ENCODE results near the gene SLC2A8. TPM values are rescaled to one million over a fixed set of nuclear protein-coding genes. Genes with fewer than 3 reads are reported as not detected.

Gene SLC2A8
- total RNA-seq, 4 donors from 2014 or later: 23.7 to 40.2 (median 29.8) TPM

- WGBS, 2 donors (ENCODE audit: low coverage in 1 of 2): 79% methylated on average over 6 of the region's 8 CpGs; no CpG with 5 or more reads in 1 of the 2 donors
- H3K4me1 ChIP-seq: peaks cover 0 to 26% (median 0%) of the 10 kb centered on the region in 3 donors
- no peaks in the 10 kb centered on the region for H3K9me3 ChIP-seq
- no peaks in the 10 kb centered on the region for H3K27me3 ChIP-seq
- peaks cover 0 to 58% of the 10 kb centered on the region in 2 donors for H3K36me3 ChIP-seq
- TF ChIP-seq CTCF (IDR thresholded peaks at IDR 0.05): peak in 1 of 4 experiments; percentile 14
- TF ChIP-seq EP300 (IDR thresholded peaks at IDR 0.05): no peak
- no peak for TF ChIP-seq POLR2AphosphoS5 (IDR thresholded peaks at IDR 0.05)
- H3K4me3 ChIP-seq: no peak overlapping the region
- peak overlapping the region in 1 of 4 donors; percentile 70 for H3K27ac ChIP-seq
- ATAC-seq: no peak
Measured at GRCh38 chr9:127360250-127360649, 36.7 kb upstream of the SLC2A8 start.

- H3K27ac ChIP-seq: no peak overlapping the region
- 0 to 50% methylated on average over 1 to 2 of the region's 2 CpGs for WGBS, 2 donors (ENCODE audit: low coverage in 1 of 2)
- no peaks in the 10 kb centered on the region for H3K27me3 ChIP-seq
- TF ChIP-seq CTCF (IDR thresholded peaks at IDR 0.05) (peak in 1 of 4 experiments; percentile 11), POLR2AphosphoS5 (IDR thresholded peaks at IDR 0.05) (no peak)
- no peaks in the 10 kb centered on the region for H3K9me3 ChIP-seq
- H3K36me3 ChIP-seq: peaks cover 0 to 58% of the 10 kb centered on the region in 2 donors
- H3K4me1 ChIP-seq: peaks cover 0 to 26% (median 0%) of the 10 kb centered on the region in 3 donors
- ATAC-seq: no peak
- no peak overlapping the region for H3K4me3 ChIP-seq
Measured at GRCh38 chr9:127360829-127361228, 36.1 kb upstream of the SLC2A8 start.

- Histone ChIP-seq H3K4me3 (no peak overlapping the region), H3K27ac (no peak overlapping the region), H3K4me1 (peaks cover 0 to 26% (median 0%) of the 10 kb centered on the region in 3 donors), H3K9me3 (no peaks in the 10 kb centered on the region), H3K27me3 (no peaks in the 10 kb centered on the region), H3K36me3 (peaks cover 0 to 52% of the 10 kb centered on the region in 2 donors)
- WGBS, 2 donors (ENCODE audit: low coverage in 1 of 2): 85 to 94% methylated on average over 3 of the region's 3 CpGs
- ATAC-seq: no peak
- TF ChIP-seq EP300 (IDR thresholded peaks at IDR 0.05) (no peak), POLR2AphosphoS5 (IDR thresholded peaks at IDR 0.05) (no peak), POLR2A (IDR thresholded peaks at IDR 0.05) (no peak), CTCF (IDR thresholded peaks at IDR 0.05) (no peak)
Measured at GRCh38 chr9:127361561-127361960, 35.4 kb upstream of the SLC2A8 start.

- TF ChIP-seq POLR2AphosphoS5 (IDR thresholded peaks at IDR 0.05): no peak
- no peak for TF ChIP-seq EP300 (IDR thresholded peaks at IDR 0.05)
Measured at GRCh38 chr9:127362829-127363228, 34.1 kb upstream of the SLC2A8 start.

GRCh38 chr9:127365461-127365860 lies 31.5 kb upstream of the SLC2A8 start:
- ATAC-seq: no peak
- no peaks in the 10 kb centered on the region for H3K9me3 ChIP-seq
- H3K27me3 ChIP-seq: no peaks in the 10 kb centered on the region
- peaks cover 0 to 53% of the 10 kb centered on the region in 2 donors for H3K36me3 ChIP-seq
- H3K27ac ChIP-seq: no peak overlapping the region
- H3K4me1 ChIP-seq: peaks cover 0 to 8% (median 0%) of the 10 kb centered on the region in 3 donors
- TF ChIP-seq EP300 (IDR thresholded peaks at IDR 0.05) (no peak), POLR2A (IDR thresholded peaks at IDR 0.05) (no peak), POLR2AphosphoS5 (IDR thresholded peaks at IDR 0.05) (no peak), CTCF (IDR thresholded peaks at IDR 0.05) (no peak)
- WGBS, 2 donors (ENCODE audit: low coverage in 1 of 2): 88 to 100% methylated on average over 5 of the region's 10 CpGs
- H3K4me3 ChIP-seq: no peak overlapping the region

More at GRCh38 chr9:127362829-127363228, 34.1 kb upstream of the SLC2A8 start:
- peaks cover 0 to 26% (median 0%) of the 10 kb centered on the region in 3 donors for H3K4me1 ChIP-seq
- H3K27ac ChIP-seq: no peak overlapping the region
- no peak for ATAC-seq
- 93% methylated on average over 5 of the region's 7 CpGs; no CpG with 5 or more reads in 1 of the 2 donors for WGBS, 2 donors (ENCODE audit: low coverage in 1 of 2)
- H3K36me3 ChIP-seq: peaks cover 0 to 39% of the 10 kb centered on the region in 2 donors
- H3K4me3 ChIP-seq: no peak overlapping the region
- H3K9me3 ChIP-seq: no peaks in the 10 kb centered on the region
- no peaks in the 10 kb centered on the region for H3K27me3 ChIP-seq

All from gastroesophageal sphincter (tissue), 4 donors.